CD4-positive, alpha-beta T cell treated with Interleukin-12 subunit alpha and Interleukin-12 subunit beta, for 1 hour (primary cell): ENCODE results near the gene LRP1B.
"Not testable (repeated sequence)": the region's sequence is repeated elsewhere in the genome, so short reads cannot be mapped to it uniquely, and the experiment has no call there.

Source experiments
- DNase-seq: peaks from one replicate; pipeline ENCODE4 v3.0.0-alpha.2; 2020

Gene LRP1B

GRCh38 chr2:141201016-141201565 lies 929.7 kb downstream of the LRP1B start:
- no peak for DNase-seq

GRCh38 chr2:141200191-141200590 lies 930.6 kb downstream of the LRP1B start:
- DNase-seq, result no peak

GRCh38 chr2:141199711-141200110 lies 931.1 kb downstream of the LRP1B start:
- no peak for DNase-seq

- DNase-seq, result no peak
Measured at GRCh38 chr2:141195087-141195486, 935.7 kb downstream of the LRP1B start.

GRCh38 chr2:141187075-141187439 lies 943.8 kb downstream of the LRP1B start:
- no peak for DNase-seq

GRCh38 chr2:141186413-141187074 lies 944.3 kb downstream of the LRP1B start:
- DNase-seq, result no peak

GRCh38 chr2:141182246-141182645 lies 948.6 kb downstream of the LRP1B start:
- no peak for DNase-seq

GRCh38 chr2:141169117-141169516 lies 961.7 kb downstream of the LRP1B start:
- not testable (repeated sequence) for DNase-seq

- DNase-seq, result no peak
Measured at GRCh38 chr2:141162314-141162713, 968.5 kb downstream of the LRP1B start.

- no peak for DNase-seq
Measured at GRCh38 chr2:141151611-141152286, 979.1 kb downstream of the LRP1B start.

GRCh38 chr2:141142025-141142424 lies 988.8 kb downstream of the LRP1B start:
- DNase-seq, result no peak

GRCh38 chr2:141137122-141137693 lies 993.6 kb downstream of the LRP1B start:
- DNase-seq, result no peak

GRCh38 chr2:141133883-141134282 lies 996.9 kb downstream of the LRP1B start:
- DNase-seq, result no peak

- no peak for DNase-seq
Measured at GRCh38 chr2:141125432-141125831, 1005.4 kb downstream of the LRP1B start.

- DNase-seq, result no peak
Measured at GRCh38 chr2:141118836-141119235, 1012.0 kb downstream of the LRP1B start.

GRCh38 chr2:141113301-141113700 lies 1017.5 kb downstream of the LRP1B start:
- DNase-seq, result no peak

- DNase-seq, result no peak
Measured at GRCh38 chr2:141109633-141110032, 1021.2 kb downstream of the LRP1B start.

GRCh38 chr2:141105763-141106162 lies 1025.1 kb downstream of the LRP1B start:
- DNase-seq, result no peak

GRCh38 chr2:141103216-141103615 lies 1027.6 kb downstream of the LRP1B start:
- DNase-seq, result no peak

- DNase-seq, result no peak
Measured at GRCh38 chr2:141079231-141079630, 1051.6 kb downstream of the LRP1B start.

- no peak for DNase-seq
Measured at GRCh38 chr2:141075753-141076152, 1055.1 kb downstream of the LRP1B start.

- DNase-seq, result no peak
Measured at GRCh38 chr2:141068053-141068682, 1062.6 kb downstream of the LRP1B start.

- no peak for DNase-seq
Measured at GRCh38 chr2:141065042-141065441, 1065.8 kb downstream of the LRP1B start.

- DNase-seq, result no peak
Measured at GRCh38 chr2:141063406-141063805, 1067.4 kb downstream of the LRP1B start.
